Measurements from ENCODE around the gene SYTL2.

The SYTL2 gene

DNA sequence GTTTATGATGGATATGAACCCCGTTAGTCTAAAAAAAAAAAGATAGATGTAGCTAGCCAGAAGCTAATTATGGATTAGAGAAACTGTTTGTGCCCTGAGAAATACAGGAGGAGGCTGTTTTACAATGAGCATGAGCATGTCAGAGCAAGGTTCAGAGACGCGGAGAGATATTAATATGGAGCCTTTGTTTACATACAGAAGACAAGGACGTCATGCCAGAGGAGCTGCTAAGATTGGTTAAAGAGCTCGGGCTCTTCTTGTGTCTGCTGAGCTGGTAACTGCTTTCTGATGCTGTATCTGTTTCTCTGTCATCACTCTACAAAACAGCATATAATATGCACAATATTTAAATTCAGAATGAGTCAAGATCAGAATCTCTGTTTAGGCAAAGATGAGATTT is 100.0 kb downstream of the SYTL2 start:
- no peaks in the 10 kb centered on the region for H3K9me2 ChIP-seq (replicated peaks; ENCODE audit: low read depth, low read length)
- H3K4me3 ChIP-seq (ENCODE audit: low read length, poor library complexity, severe bottlenecking) = no peak overlapping the region
- H3K4me2 ChIP-seq (ENCODE audit: low read depth, low read length, poor library complexity, severe bottlenecking) = no peak overlapping the region
- H3K9me3 ChIP-seq (ENCODE audit: insufficient read depth, low read depth, low read length) = no peaks in the 10 kb centered on the region
- no peaks in the 10 kb centered on the region for H3K36me3 ChIP-seq (ENCODE audit: insufficient read depth, low read length)
- TF ChIP-seq, protein P1, sequence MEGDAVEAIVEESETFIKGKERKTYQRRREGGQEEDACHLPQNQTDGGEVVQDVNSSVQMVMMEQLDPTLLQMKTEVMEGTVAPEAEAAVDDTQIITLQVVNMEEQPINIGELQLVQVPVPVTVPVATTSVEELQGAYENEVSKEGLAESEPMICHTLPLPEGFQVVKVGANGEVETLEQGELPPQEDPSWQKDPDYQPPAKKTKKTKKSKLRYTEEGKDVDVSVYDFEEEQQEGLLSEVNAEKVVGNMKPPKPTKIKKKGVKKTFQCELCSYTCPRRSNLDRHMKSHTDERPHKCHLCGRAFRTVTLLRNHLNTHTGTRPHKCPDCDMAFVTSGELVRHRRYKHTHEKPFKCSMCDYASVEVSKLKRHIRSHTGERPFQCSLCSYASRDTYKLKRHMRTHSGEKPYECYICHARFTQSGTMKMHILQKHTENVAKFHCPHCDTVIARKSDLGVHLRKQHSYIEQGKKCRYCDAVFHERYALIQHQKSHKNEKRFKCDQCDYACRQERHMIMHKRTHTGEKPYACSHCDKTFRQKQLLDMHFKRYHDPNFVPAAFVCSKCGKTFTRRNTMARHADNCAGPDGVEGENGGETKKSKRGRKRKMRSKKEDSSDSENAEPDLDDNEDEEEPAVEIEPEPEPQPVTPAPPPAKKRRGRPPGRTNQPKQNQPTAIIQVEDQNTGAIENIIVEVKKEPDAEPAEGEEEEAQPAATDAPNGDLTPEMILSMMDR (conservative IDR thresholded peaks at IDR 0.05; ENCODE audit: low read length) = no peak
- no peak for TF ChIP-seq EZH2phosphoT487 (IDR thresholded peaks at IDR 0.05; ENCODE audit: borderline replicate concordance)
- no peaks in the 10 kb centered on the region for H3K4me1 ChIP-seq (ENCODE audit: insufficient read depth, low read length, poor library complexity, severe bottlenecking)
- no peaks in the 10 kb centered on the region for H3F3A ChIP-seq (ENCODE audit: low read depth)
- no peaks in the 10 kb centered on the region for H3K27me3 ChIP-seq (ENCODE audit: insufficient read depth, low read length, poor library complexity, severe bottlenecking)
- no peaks in the 10 kb centered on the region for H3K79me2 ChIP-seq (ENCODE audit: insufficient read depth, low read length)
- no peak overlapping the region for H3K9ac ChIP-seq (ENCODE audit: low read depth, low read length, poor library complexity, severe bottlenecking)
- H4K20me1 ChIP-seq (ENCODE audit: insufficient read depth, low read length, poor library complexity, severe bottlenecking) = no peaks in the 10 kb centered on the region
- no peak overlapping the region for H2AFZ ChIP-seq (ENCODE audit: low read length)

DNA sequence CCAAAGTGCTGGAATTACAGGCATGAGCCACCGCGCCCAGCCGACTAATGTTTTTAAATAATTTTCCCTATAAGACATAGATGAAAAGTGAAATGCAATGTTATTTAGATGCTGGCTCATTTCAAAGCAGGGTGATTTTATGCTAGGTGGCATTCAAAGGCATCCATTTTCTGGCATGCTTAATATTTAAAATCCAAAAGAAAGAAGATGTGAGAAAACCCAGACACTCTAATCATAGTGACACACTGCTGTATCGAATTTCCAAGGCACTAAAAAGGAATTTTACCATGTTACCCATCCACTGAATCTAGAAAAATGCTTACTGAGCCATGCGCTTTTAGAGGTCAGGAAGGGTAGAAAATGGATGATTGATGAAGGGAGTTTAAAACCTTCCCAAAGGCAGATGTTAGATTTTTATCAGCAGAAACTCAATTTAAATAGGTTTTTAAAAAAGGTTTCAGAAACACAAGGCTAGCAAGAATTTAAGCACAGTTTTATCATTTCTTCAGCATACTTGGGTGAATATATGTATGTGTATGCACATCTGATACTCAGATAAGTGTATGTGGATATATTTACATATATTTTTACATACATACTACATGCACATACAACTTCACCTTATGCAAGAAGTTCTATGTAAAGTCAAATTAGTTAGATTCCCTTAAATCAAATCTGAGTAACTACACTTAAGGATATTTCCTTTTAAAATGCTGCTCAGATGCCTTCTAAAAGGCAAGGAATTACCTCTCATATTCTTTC is 100.8 kb downstream of the SYTL2 start:
- Histone ChIP-seq H3K9me2 (replicated peaks; ENCODE audit: low read depth, low read length) (no peaks in the 10 kb centered on the region), H4K20me1 (ENCODE audit: insufficient read depth, low read length, poor library complexity, severe bottlenecking) (no peaks in the 10 kb centered on the region), H2AFZ (ENCODE audit: low read length) (no peak overlapping the region), H3K27me3 (ENCODE audit: insufficient read depth, low read length, poor library complexity, severe bottlenecking) (no peaks in the 10 kb centered on the region), H3K9ac (ENCODE audit: low read depth, low read length, poor library complexity, severe bottlenecking) (no peak overlapping the region), H3F3A (ENCODE audit: low read depth) (no peaks in the 10 kb centered on the region), H3K36me3 (ENCODE audit: insufficient read depth, low read length) (no peaks in the 10 kb centered on the region), H3K4me1 (ENCODE audit: insufficient read depth, low read length, poor library complexity, severe bottlenecking) (no peaks in the 10 kb centered on the region), H3K4me2 (ENCODE audit: low read depth, low read length, poor library complexity, severe bottlenecking) (no peak overlapping the region), H3K79me2 (ENCODE audit: insufficient read depth, low read length) (no peaks in the 10 kb centered on the region), H3K9me3 (ENCODE audit: insufficient read depth, low read depth, low read length) (no peaks in the 10 kb centered on the region), H3K4me3 (ENCODE audit: low read length, poor library complexity, severe bottlenecking) (no peak overlapping the region)
- TF ChIP-seq, protein P1 (conservative IDR thresholded peaks at IDR 0.05; ENCODE audit: low read length) = no peak
- TF ChIP-seq EZH2phosphoT487 (IDR thresholded peaks at IDR 0.05; ENCODE audit: borderline replicate concordance) = no peak

DNA sequence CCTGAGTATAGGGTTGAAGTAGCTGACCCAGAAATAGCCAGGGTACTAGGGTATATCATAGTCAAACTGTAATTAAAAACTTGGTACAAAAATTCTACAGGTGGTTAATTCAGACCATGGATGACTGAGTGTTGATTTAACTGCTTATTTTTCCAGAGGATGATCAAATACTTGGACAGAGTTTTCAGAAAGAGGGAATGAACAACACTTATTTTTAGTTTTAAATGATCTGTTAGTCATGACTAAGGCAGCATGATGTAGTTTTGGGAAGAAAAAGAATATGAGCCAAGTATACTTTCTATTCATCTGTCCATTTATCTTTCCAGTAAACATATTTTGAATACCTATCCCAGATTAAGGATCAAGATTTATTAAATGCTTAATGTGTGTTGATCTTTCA is 105.1 kb downstream of the SYTL2 start:
- no peaks in the 10 kb centered on the region for H4K20me1 ChIP-seq (ENCODE audit: insufficient read depth, low read length, poor library complexity, severe bottlenecking)
- no peak for TF ChIP-seq EZH2phosphoT487 (IDR thresholded peaks at IDR 0.05; ENCODE audit: borderline replicate concordance)
- TF ChIP-seq, protein P1 (conservative IDR thresholded peaks at IDR 0.05; ENCODE audit: low read length) = no peak
- no peak overlapping the region for H3K9ac ChIP-seq (ENCODE audit: low read depth, low read length, poor library complexity, severe bottlenecking)
- no peaks in the 10 kb centered on the region for H3K9me3 ChIP-seq (ENCODE audit: insufficient read depth, low read depth, low read length)
- no peak overlapping the region for H3K4me3 ChIP-seq (ENCODE audit: low read length, poor library complexity, severe bottlenecking)
- H3K9me2 ChIP-seq (replicated peaks; ENCODE audit: low read depth, low read length) = no peaks in the 10 kb centered on the region
- H3K4me2 ChIP-seq (ENCODE audit: low read depth, low read length, poor library complexity, severe bottlenecking) = no peak overlapping the region
- no peaks in the 10 kb centered on the region for H3K36me3 ChIP-seq (ENCODE audit: insufficient read depth, low read length)
- H3K4me1 ChIP-seq (ENCODE audit: insufficient read depth, low read length, poor library complexity, severe bottlenecking) = no peaks in the 10 kb centered on the region
- no peak overlapping the region; the same call in 1 of the 2 replicates for H2AFZ ChIP-seq (ENCODE audit: low read length)
- H3K27me3 ChIP-seq (ENCODE audit: insufficient read depth, low read length, poor library complexity, severe bottlenecking) = no peaks in the 10 kb centered on the region
- H3F3A ChIP-seq (ENCODE audit: low read depth) = no peaks in the 10 kb centered on the region
- no peaks in the 10 kb centered on the region for H3K79me2 ChIP-seq (ENCODE audit: insufficient read depth, low read length)
